Heart left ventricle (tissue), 16 donors: ENCODE measurements around the gene NINL. TPM values are rescaled to one million over a fixed set of nuclear protein-coding genes. Genes with fewer than 3 reads are reported as not detected.
"Not testable (repeated sequence)": the region's sequence is repeated elsewhere in the genome, so short reads cannot be mapped to it uniquely, and the experiment has no call there.

Experiments
- ATAC-seq, 4 donors: fragments of 200-7000 bp; cut with Tn5 transposase; one replicate each; pipeline ENCODE4 v1.9.1; 2020 to 2022; ENCODE audit warnings: moderate library complexity in 4 of 4, mild to moderate bottlenecking in 3 of 4, moderate number of reproducible peaks in 1 of 4
- DNase-seq, 5 donors: peaks; one replicate each; pipeline ENCODE4 v3.0.0-alpha.2; 2020
- H3K27ac ChIP-seq, 12 donors: fragments of 200-600 bp; sonication (generic) in 4 of 12; one replicate each; pipeline versions ENCODE4 v1.5.0 to v1.8.0; 2016 to 2022; ENCODE audit warnings: mild to moderate bottlenecking in 2 of 12
- H3K27me3 ChIP-seq, 9 donors: fragments of 200-600 bp; sonication (generic) in 2 of 9; one replicate each; pipeline versions ENCODE4 v1.5.1 to v1.8.0; 2016 to 2022; ENCODE audit warnings: mild to moderate bottlenecking in 3 of 9
- H3K36me3 ChIP-seq, 9 donors: fragments of 200-600 bp; sonication (generic) in 2 of 9; one replicate each; pipeline versions ENCODE4 v1.5.0 to v1.8.0; 2018 to 2022; ENCODE audit warnings: mild to moderate bottlenecking in 2 of 9
- H3K4me1 ChIP-seq, 12 donors: fragments of 200-600 bp; sonication (generic) in 4 of 12; one replicate each; pipeline versions ENCODE4 v1.5.0 to v1.8.0; 2016 to 2022; ENCODE audit warnings: mild to moderate bottlenecking in 3 of 12
- H3K4me3 ChIP-seq, 12 donors: fragments of 200-600 bp; sonication (generic) in 4 of 12; one replicate each; pipeline versions ENCODE4 v1.5.0 to v1.8.0; 2017 to 2022; ENCODE audit warnings: mild to moderate bottlenecking in 9 of 12, moderate library complexity in 4 of 12
- H3K9me3 ChIP-seq, 12 donors: fragments of 200-600 bp; sonication (generic) in 4 of 12; one replicate each; pipeline versions ENCODE4 v1.5.0 to v1.8.0; 2016 to 2022; ENCODE audit warnings: mild to moderate bottlenecking in 1 of 12
- CTCF ChIP-seq, 12 donors: fragments of 200-600 bp; sonication (generic) in 4 of 12; IDR thresholded peaks; one replicate each; pipeline versions ENCODE4 v1.5.0 to v1.8.0; 2018 to 2022; ENCODE audit warnings: antibody characterized with exemption in 12 of 12, mild to moderate bottlenecking in 5 of 12
- POLR2A ChIP-seq, 2 donors: fragments of 450-650 bp; IDR thresholded peaks; one replicate each; pipeline ENCODE4 v1.6.1; 2017; ENCODE audit warnings: antibody characterized with exemption in 2 of 2, mild to moderate bottlenecking in 2 of 2, moderate library complexity in 2 of 2
- WGBS, 4 donors: extraction: QIAGEN DNeasy Blood & Tissue Kit in 2 of 4; methylation state at CpG; one replicate each; pipeline versions ENCODE4 v1.1.5 to v1.1.7; 2013 to 2018; 5-methylcytosine and 5-hydroxymethylcytosine counted together
- intact Hi-C, 10 donors: fragments of 100-400 bp; cut with DNase I; formaldehyde crosslinking; loops; one replicate each; pipeline versions ENCODE4 v1.11.1 to v1.14.2; 2022
- polyA plus RNA-seq, 2 donors: library from polyadenylated mRNA; stranded (reverse); fragments of 200-250 nt; gene quantifications; one replicate each; pipeline ENCODE4 v1.2.3, GENCODE V29; 2013
- total RNA-seq, 9 donors: library from RNA; depleted of rRNA in 2 of 9; stranded (reverse); fragments of >200 nt in 2 of 9; fragmentation: NEBNext Ultra II Directional in 3 of 9; extraction: Animal tissue kit (Norgen Biotek cat#: 25700) in 3 of 9; gene quantifications; one replicate each; pipeline versions ENCODE4 v1.1.0 to v1.2.4, GENCODE V29; 2016 to 2023
- donor health status: ischemic (EF 13 %, LVEDD 7.1; RV severe dilation, severe dysfunction).
- donor health status: healthy with polysubstance abuse.
- donor health status: DM: no; HTN: yes; CAD: no.
- donor health status: DM: no; HTN: no; CAD: no.
- donor health status: ischemic (EF 25% LVEDD 6.9; RV normal size, moderate dysfunction).
- donor health status: ischemic (EF 25% LVEDD 5.7; RV mildly dilated, moderate dysfunction).
- donor health status: healthy.
- donor health status: DM: yes; HTN: yes; CAD: no.
- donor health status: ischemic (EF 35%, LVEDD 5.7; RV mildly dilated, moderate dysfunction).
- donor health status: nonischemic (EF 11% LVEDD 7.7; RV severe dilation, severe dysfunction).
- donor health status: DM: yes; HTN: yes; CAD: no.
- donor health status: PGD.
- donor health status: ischemic (EF 29% LVEDD 5.4; RV normal size, mild dysfunction).
- donor health status: nonischemic (EF 23%, LVEDD 6.1; RV moderate dilation, normal function).

The NINL gene
- total and polyA plus RNA-seq, 11 donors = 0.78 to 7.1 (median 2.9) TPM

DNA sequence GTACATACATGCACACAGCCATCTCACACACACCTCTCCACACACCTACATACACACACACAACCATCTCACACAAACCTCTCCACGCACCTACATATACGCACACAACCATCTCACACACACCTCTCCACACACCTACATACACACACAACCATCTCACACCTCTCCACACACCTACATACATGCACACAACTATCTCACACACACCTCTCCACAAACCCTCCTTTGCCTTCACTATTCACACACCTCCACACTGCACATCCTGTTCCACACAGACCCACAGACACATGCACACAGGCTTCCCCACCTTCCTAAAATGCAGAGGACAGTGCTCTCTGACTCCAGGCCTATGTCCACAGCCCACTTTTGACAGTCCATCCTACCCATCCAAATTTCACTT is 16.3 kb upstream of the NINL start:
- ATAC-seq = peak in 1 of 4 donors; percentile 20
- no peaks in the 10 kb centered on the region for H3K9me3 ChIP-seq
- intact Hi-C loops = loop anchor here in 1 of 10 donors (10.0 kb wide), 1 partner anchor 67 kb away; no protein-coding TSS in a partner anchor
- H3K4me1 ChIP-seq = no peaks in the 10 kb centered on the region
- H3K27me3 ChIP-seq = no peaks in the 10 kb centered on the region
- H3K4me3 ChIP-seq = no peak overlapping the region
- TF ChIP-seq POLR2A (IDR thresholded peaks at IDR 0.05) (no peak), CTCF (IDR thresholded peaks at IDR 0.05) (no peak)
- H3K36me3 ChIP-seq = no peaks in the 10 kb centered on the region
- H3K27ac ChIP-seq = no peak overlapping the region
- no peak for DNase-seq
- WGBS, 4 donors = 67 to 95% (median 80%) methylated on average over 2 of the region's 2 CpGs

GRCh38 chr20:25600632-25601031 is 15.3 kb upstream of the NINL start:
- no peak for DNase-seq

DNA sequence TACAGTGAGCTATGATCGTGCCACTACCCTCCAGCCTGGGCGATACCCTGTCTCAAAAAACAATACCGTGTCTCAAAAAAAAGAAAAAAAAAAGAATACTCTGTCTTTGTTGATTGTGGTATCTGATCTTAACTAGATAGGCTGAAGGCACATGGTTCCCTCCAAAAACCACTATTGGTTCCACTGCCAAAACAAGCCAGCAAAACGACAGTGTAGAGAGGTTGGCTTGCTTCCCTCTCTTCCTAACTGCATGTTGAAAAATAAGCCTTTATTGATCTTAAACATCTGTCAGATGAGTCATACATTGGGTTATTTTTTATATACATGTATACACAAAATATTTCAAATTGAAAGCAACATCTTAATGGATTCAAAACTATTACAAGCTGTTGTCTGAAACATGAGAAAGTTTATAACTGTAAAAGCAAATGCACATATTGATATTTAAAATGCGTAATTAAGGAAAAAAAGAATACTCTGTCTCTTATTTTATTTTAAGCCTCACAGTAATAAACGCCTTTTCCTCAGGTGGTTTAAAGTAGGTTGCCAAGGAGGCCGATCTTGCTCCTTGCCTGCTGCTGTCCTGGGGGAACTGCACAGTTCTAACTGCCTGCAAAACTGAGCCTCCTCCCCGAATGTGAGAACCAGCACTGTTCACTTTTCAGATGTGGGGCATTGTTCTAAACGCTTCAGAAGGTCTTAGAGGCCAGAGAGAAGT is 7.0 kb upstream of the NINL start:
- DNase-seq = no peak
- H3K4me1 ChIP-seq = no peaks in the 10 kb centered on the region
- no peak overlapping the region for H3K4me3 ChIP-seq
- intact Hi-C loops = no loop called here
- no peaks in the 10 kb centered on the region for H3K27me3 ChIP-seq
- TF ChIP-seq POLR2A (IDR thresholded peaks at IDR 0.05) = no peak
- TF ChIP-seq CTCF (IDR thresholded peaks at IDR 0.05) = no peak
- H3K36me3 ChIP-seq = no peaks in the 10 kb centered on the region
- no peak for ATAC-seq
- WGBS, 4 donors = 69 to 71% (median 71%) methylated on average over 9 of the region's 9 CpGs
- H3K9me3 ChIP-seq = no peaks in the 10 kb centered on the region
- H3K27ac ChIP-seq = no peak overlapping the region

More at GRCh38 chr20:25600632-25601031, 15.3 kb upstream of the NINL start:
- Histone ChIP-seq H3K4me3 (no peak overlapping the region), H3K4me1 (no peaks in the 10 kb centered on the region), H3K9me3 (no peaks in the 10 kb centered on the region), H3K36me3 (no peaks in the 10 kb centered on the region), H3K27me3 (no peaks in the 10 kb centered on the region), H3K27ac (no peak overlapping the region)
- WGBS, 4 donors = 53 to 66% (median 62%) methylated on average over 8 to 10 of the region's 10 CpGs
- intact Hi-C loops = loop anchor here in 1 of 10 donors (10.0 kb wide), 1 partner anchor 66 kb away; no protein-coding TSS in a partner anchor
- no peak for ATAC-seq
- TF ChIP-seq CTCF (IDR thresholded peaks at IDR 0.05) = no peak
- no peak for TF ChIP-seq POLR2A (IDR thresholded peaks at IDR 0.05)

GRCh38 chr20:25590778-25591177 is 5.4 kb upstream of the NINL start:
- H3K27ac ChIP-seq, DNase-seq, H3K36me3 ChIP-seq, ATAC-seq, H3K4me3 ChIP-seq, H3K4me1 ChIP-seq, intact Hi-C loops, H3K9me3 ChIP-seq, H3K27me3 ChIP-seq: not testable (repeated sequence)
- WGBS, 4 donors = 79 to 86% (median 85%) methylated on average over 4 of the region's 4 CpGs
